Measurements from ENCODE around the gene LRATD1. TPM values are rescaled to one million over a fixed set of nuclear protein-coding genes. Genes with fewer than 3 reads are reported as not detected.

LRATD1 gene
- total RNA-seq, 1 experiment from 2014 or later = 35.4 TPM

GRCh38 chr2:14635391-14635871, 2.9 kb downstream of the LRATD1 start:
- H3K27me3 ChIP-seq (ENCODE audit: low read length) = no peaks in the 10 kb centered on the region
- intact Hi-C loops (cut with micrococcal nuclease) = loop anchor here (1.0 to 5.0 kb wide), 5 partner anchors 147 to 942 kb away; no protein-coding TSS in a partner anchor
- H3K36me3 ChIP-seq (ENCODE audit: low read depth, low read length) = no peaks in the 10 kb centered on the region
- ChIA-PET POLR2A (ENCODE audit: unreplicated experiment) (interaction anchor here (0.7 kb wide), 1 partner anchor 141 kb away, joined by 5 read pairs; no protein-coding TSS in a partner anchor), CTCF (interaction anchor here (0.6 to 1.1 kb wide), 5 partner anchors 118 to 1905 kb away, joined by 3 to 6 read pairs (median 4); no protein-coding TSS in a partner anchor)
- DNase-seq = peak; percentile 82
- peak overlapping the region; percentile 91 for H3K4me3 ChIP-seq (ENCODE audit: low read length)
- peak overlapping the region; percentile 85 for H3K9ac ChIP-seq (ENCODE audit: low read length)
- no peak for TF ChIP-seq EZH2 (IDR thresholded peaks at IDR 0.05; ENCODE audit: low read length, unreplicated experiment)
- peak; percentile 20; the same call in 1 of the 2 replicates for TF ChIP-seq CTCF (conservative IDR thresholded peaks at IDR 0.05; ENCODE audit: low read depth, low read length)
- TF ChIP-seq EZH2phosphoT487 (IDR thresholded peaks at IDR 0.05; ENCODE audit: borderline replicate concordance, low read length) = no peak
- H4K20me1 ChIP-seq (ENCODE audit: low read length) = peaks cover 8% of the 10 kb centered on the region; the same call in 1 of the 2 replicates
- no TSS peak for BruUV-seq (replicated peaks)
- H2AFZ ChIP-seq (ENCODE audit: low read length) = peak overlapping the region; percentile 77
- H3F3A ChIP-seq (ENCODE audit: low read length, unreplicated experiment) = no peaks in the 10 kb centered on the region
- ATAC-seq = peak; percentile 11
- H3K79me2 ChIP-seq (ENCODE audit: low read length) = peaks cover 52% of the 10 kb centered on the region
- H3K27ac ChIP-seq (ENCODE audit: low read length) = peak overlapping the region; percentile 84
- H3K4me1 ChIP-seq (ENCODE audit: insufficient read depth, low read length) = peaks cover 26% of the 10 kb centered on the region
- H3K4me2 ChIP-seq (ENCODE audit: low read length) = peak overlapping the region; percentile 99
- no peaks in the 10 kb centered on the region for H3K9me3 ChIP-seq (ENCODE audit: low read length)
- H3K9me2 ChIP-seq (replicated peaks; ENCODE audit: low read length) = no peaks in the 10 kb centered on the region

- Histone ChIP-seq H3K27me3 (ENCODE audit: low read length) (no peaks in the 10 kb centered on the region), H3K4me1 (ENCODE audit: insufficient read depth, low read length) (peaks cover 22% of the 10 kb centered on the region), H3K9me2 (replicated peaks; ENCODE audit: low read length) (no peaks in the 10 kb centered on the region), H4K20me1 (ENCODE audit: low read length) (peaks cover 8% of the 10 kb centered on the region; the same call in 1 of the 2 replicates), H3K9me3 (ENCODE audit: low read length) (no peaks in the 10 kb centered on the region), H3K27ac (ENCODE audit: low read length) (no peak overlapping the region), H3F3A (ENCODE audit: low read length, unreplicated experiment) (no peaks in the 10 kb centered on the region), H3K9ac (ENCODE audit: low read length) (no peak overlapping the region), H3K4me3 (ENCODE audit: low read length) (no peak overlapping the region), H2AFZ (ENCODE audit: low read length) (no peak overlapping the region), H3K79me2 (ENCODE audit: low read length) (peaks cover 43% of the 10 kb centered on the region), H3K36me3 (ENCODE audit: low read depth, low read length) (no peaks in the 10 kb centered on the region), H3K4me2 (ENCODE audit: low read length) (no peak overlapping the region)
- ChIA-PET POLR2A (ENCODE audit: unreplicated experiment) (no interaction called here), CTCF (interaction anchor here (0.7 kb wide), 1 partner anchor 14 kb away, joined by 4 read pairs; no protein-coding TSS in a partner anchor)
- TF ChIP-seq EZH2phosphoT487 (IDR thresholded peaks at IDR 0.05; ENCODE audit: borderline replicate concordance, low read length) (no peak), CTCF (conservative IDR thresholded peaks at IDR 0.05; ENCODE audit: low read depth, low read length) (no peak), EZH2 (IDR thresholded peaks at IDR 0.05; ENCODE audit: low read length, unreplicated experiment) (no peak)
- intact Hi-C loops (cut with micrococcal nuclease) = loop anchor here (5.0 kb wide), 2 partner anchors 144 to 939 kb away; no protein-coding TSS in a partner anchor
- no peak for DNase-seq
- ATAC-seq = no peak
- no TSS peak for BruUV-seq (replicated peaks)
Measured at GRCh38 chr2:14638488-14638887, 6.0 kb downstream of the LRATD1 start.

GRCh38 chr2:14641116-14641515, 8.6 kb downstream of the LRATD1 start:
- TF ChIP-seq CTCF (conservative IDR thresholded peaks at IDR 0.05; ENCODE audit: low read depth, low read length) (no peak), EZH2phosphoT487 (IDR thresholded peaks at IDR 0.05; ENCODE audit: borderline replicate concordance, low read length) (no peak), EZH2 (IDR thresholded peaks at IDR 0.05; ENCODE audit: low read length, unreplicated experiment) (no peak)
- POLR2A ChIA-PET (ENCODE audit: unreplicated experiment) = no interaction called here

More at GRCh38 chr2:14641116-14641515, 8.6 kb downstream of the LRATD1 start:
- H3K4me3 ChIP-seq (ENCODE audit: low read length) = no peak overlapping the region
- H3K36me3 ChIP-seq (ENCODE audit: low read depth, low read length) = no peaks in the 10 kb centered on the region
- peaks cover 17% of the 10 kb centered on the region for H3K79me2 ChIP-seq (ENCODE audit: low read length)
- H3K4me2 ChIP-seq (ENCODE audit: low read length) = no peak overlapping the region
- H3K4me1 ChIP-seq (ENCODE audit: insufficient read depth, low read length) = peaks cover 18% of the 10 kb centered on the region
- H3K9me2 ChIP-seq (replicated peaks; ENCODE audit: low read length) = no peaks in the 10 kb centered on the region
- H3K9me3 ChIP-seq (ENCODE audit: low read length) = no peaks in the 10 kb centered on the region
- ATAC-seq = no peak
- H4K20me1 ChIP-seq (ENCODE audit: low read length) = peaks cover 5% of the 10 kb centered on the region; the same call in 1 of the 2 replicates
- no peak overlapping the region for H3K9ac ChIP-seq (ENCODE audit: low read length)
- H3K27ac ChIP-seq (ENCODE audit: low read length) = no peak overlapping the region
- no peak for DNase-seq
- H3F3A ChIP-seq (ENCODE audit: low read length, unreplicated experiment) = no peaks in the 10 kb centered on the region
- BruUV-seq (replicated peaks) = no TSS peak
- no peak overlapping the region for H2AFZ ChIP-seq (ENCODE audit: low read length)
- CTCF ChIA-PET = no interaction called here
- no peaks in the 10 kb centered on the region for H3K27me3 ChIP-seq (ENCODE audit: low read length)
- intact Hi-C loops (cut with micrococcal nuclease) = no loop called here
